ENCODE measurements around the gene COL28A1. TPM values are rescaled to one million over a fixed set of nuclear protein-coding genes. Genes with fewer than 3 reads are reported as not detected.

Gene COL28A1
- total RNA-seq, 1 experiment from 2014 or later = 2.2 TPM

- no peak overlapping the region for H3K4me2 ChIP-seq
- H3K9me3 ChIP-seq (ENCODE audit: insufficient read depth, low read depth) = no peaks in the 10 kb centered on the region
- BruUV-seq (replicated peaks) = no TSS peak
- H3K27me3 ChIP-seq (ENCODE audit: insufficient read depth, low read depth) = no peaks in the 10 kb centered on the region
- H3K4me3 ChIP-seq = no peak overlapping the region
- H4K20me1 ChIP-seq (ENCODE audit: insufficient read depth) = no peaks in the 10 kb centered on the region
- no peaks in the 10 kb centered on the region for H3K9me2 ChIP-seq (ENCODE audit: insufficient read depth)
- TF ChIP-seq CTCF (conservative IDR thresholded peaks at IDR 0.05) (no peak), EZH2 (IDR thresholded peaks at IDR 0.05; ENCODE audit: low read depth) (no peak)
- H3K36me3 ChIP-seq (ENCODE audit: low read depth) = no peaks in the 10 kb centered on the region
- DNase-seq = no peak
- no peaks in the 10 kb centered on the region for H3K79me2 ChIP-seq (ENCODE audit: low read depth)
- H2AFZ ChIP-seq = no peak overlapping the region
- POLR2A ChIA-PET (ENCODE audit: unreplicated experiment) = interaction anchor here (0.8 kb wide), 1 partner anchor 449 kb away, joined by 5 read pairs; no protein-coding TSS in a partner anchor
- no peak overlapping the region for H3K27ac ChIP-seq
- CTCF ChIA-PET = interaction anchor here (0.5 to 0.6 kb wide), 2 partner anchors 126 to 1663 kb away, joined by 4 to 5 read pairs; no protein-coding TSS in a partner anchor
- no peaks in the 10 kb centered on the region; the same call in 1 of the 2 replicates for H3F3A ChIP-seq (ENCODE audit: insufficient read depth, low read depth)
- H3K4me1 ChIP-seq (replicated peaks; ENCODE audit: insufficient read depth) = peaks cover 8% of the 10 kb centered on the region
- intact Hi-C loops (cut with micrococcal nuclease; ENCODE audit: unreplicated experiment) = no loop called here
These were observed 15.0 kb upstream of the COL28A1 start for GRCh38 chr7:7550663-7551062.

- no peaks in the 10 kb centered on the region for H3K9me2 ChIP-seq (ENCODE audit: insufficient read depth)
These were observed 12.7 kb upstream of the COL28A1 start for GRCh38 chr7:7548407-7548806.

GRCh38 chr7:7542251-7542835, 6.7 kb upstream of the COL28A1 start:
- Histone ChIP-seq H3K27ac (no peak overlapping the region), H2AFZ (0 out of 2 replicates have a peak overlapping the region, but pooled peaks have one; percentile 63), H3K9me2 (ENCODE audit: insufficient read depth) (no peaks in the 10 kb centered on the region), H3K4me3 (no peak overlapping the region), H3K4me2 (peak overlapping the region; percentile 14), H3K36me3 (ENCODE audit: low read depth) (no peaks in the 10 kb centered on the region), H3K79me2 (ENCODE audit: low read depth) (no peaks in the 10 kb centered on the region), H3K9me3 (ENCODE audit: insufficient read depth, low read depth) (no peaks in the 10 kb centered on the region), H3F3A (ENCODE audit: insufficient read depth, low read depth) (peaks cover 10% of the 10 kb centered on the region; the same call in 1 of the 2 replicates), H3K4me1 (replicated peaks; ENCODE audit: insufficient read depth) (peaks cover 15% of the 10 kb centered on the region), H3K27me3 (ENCODE audit: insufficient read depth, low read depth) (no peaks in the 10 kb centered on the region), H4K20me1 (ENCODE audit: insufficient read depth) (no peaks in the 10 kb centered on the region)
- no peak for DNase-seq
- CTCF ChIA-PET = interaction anchor here (1.9 kb wide), 1 partner anchor 118 kb away, joined by 7 read pairs; no protein-coding TSS in a partner anchor
- POLR2A ChIA-PET (ENCODE audit: unreplicated experiment) = interaction anchor here (0.6 kb wide), 1 partner anchor 100 kb away, joined by 4 read pairs; no protein-coding TSS in a partner anchor
- no TSS peak for BruUV-seq (replicated peaks)
- TF ChIP-seq EZH2 (IDR thresholded peaks at IDR 0.05; ENCODE audit: low read depth) = no peak
- TF ChIP-seq CTCF (conservative IDR thresholded peaks at IDR 0.05) = no peak
- intact Hi-C loops (cut with micrococcal nuclease; ENCODE audit: unreplicated experiment) = loop anchor here (5.0 to 10.0 kb wide), 2 partner anchors 278 to 755 kb away; no protein-coding TSS in a partner anchor

More at GRCh38 chr7:7548407-7548806, 12.7 kb upstream of the COL28A1 start:
- Histone ChIP-seq H2AFZ (no peak overlapping the region), H3K36me3 (ENCODE audit: low read depth) (no peaks in the 10 kb centered on the region), H3K4me1 (replicated peaks; ENCODE audit: insufficient read depth) (no peaks in the 10 kb centered on the region), H3K27ac (no peak overlapping the region), H3K4me3 (no peak overlapping the region), H3K79me2 (ENCODE audit: low read depth) (no peaks in the 10 kb centered on the region), H4K20me1 (ENCODE audit: insufficient read depth) (no peaks in the 10 kb centered on the region), H3K27me3 (ENCODE audit: insufficient read depth, low read depth) (no peaks in the 10 kb centered on the region), H3F3A (ENCODE audit: insufficient read depth, low read depth) (no peaks in the 10 kb centered on the region), H3K9me3 (ENCODE audit: insufficient read depth, low read depth) (no peaks in the 10 kb centered on the region), H3K4me2 (no peak overlapping the region)
- CTCF ChIA-PET = no interaction called here
- POLR2A ChIA-PET (ENCODE audit: unreplicated experiment) = no interaction called here
- TF ChIP-seq EZH2 (IDR thresholded peaks at IDR 0.05; ENCODE audit: low read depth) (no peak), CTCF (conservative IDR thresholded peaks at IDR 0.05) (no peak)
- DNase-seq = no peak
- no TSS peak for BruUV-seq (replicated peaks)
- intact Hi-C loops (cut with micrococcal nuclease; ENCODE audit: unreplicated experiment) = loop anchor here (10.0 kb wide), 1 partner anchor 284 kb away; no protein-coding TSS in a partner anchor
